ENCODE results near the gene TMEM169.

TMEM169 gene

DNA sequence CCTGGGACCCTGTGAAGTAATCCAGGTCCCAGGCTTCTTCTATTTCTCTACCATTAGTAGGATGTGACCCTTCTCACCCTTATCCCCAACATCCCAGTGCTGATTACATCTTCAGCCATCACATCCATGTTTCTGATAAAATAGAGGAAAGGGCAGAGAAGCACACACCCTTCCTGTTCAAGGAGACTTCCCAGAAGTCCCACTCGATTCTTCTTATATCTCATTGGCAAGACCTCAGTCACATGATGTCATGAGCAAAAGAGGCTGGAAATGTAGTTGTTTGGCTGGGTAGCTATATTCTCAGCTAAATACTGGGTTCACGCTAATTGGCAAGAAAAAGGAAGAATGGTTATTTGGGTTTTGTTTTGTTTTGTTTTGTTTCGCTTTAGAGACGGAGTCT, 19.4 kb downstream of the TMEM169 start:
- FAIRE-seq (no peak), DNase-seq (ENCODE audit: insufficient read length, low spot score) (no peak)

DNA sequence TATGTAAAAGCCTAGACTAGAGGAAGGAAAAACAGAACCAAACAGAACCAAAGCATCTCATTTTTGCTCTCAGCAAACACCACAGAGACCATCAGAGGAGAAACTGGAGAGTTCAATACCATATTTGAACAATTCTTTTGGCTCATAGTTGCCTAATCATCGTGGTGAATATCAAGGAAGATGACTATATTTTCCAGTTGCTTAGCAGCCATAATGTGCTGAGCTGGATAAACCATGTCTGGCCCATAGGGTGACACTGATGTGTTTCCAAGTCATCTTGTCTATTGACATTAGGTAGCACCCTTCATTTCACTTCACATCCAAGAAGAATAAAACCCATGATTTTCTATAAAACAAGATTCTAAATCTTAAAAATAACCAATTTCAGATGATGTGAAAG, 21.5 kb downstream of the TMEM169 start:
- FAIRE-seq (no peak), DNase-seq (ENCODE audit: insufficient read length, low spot score) (no peak)

DNA sequence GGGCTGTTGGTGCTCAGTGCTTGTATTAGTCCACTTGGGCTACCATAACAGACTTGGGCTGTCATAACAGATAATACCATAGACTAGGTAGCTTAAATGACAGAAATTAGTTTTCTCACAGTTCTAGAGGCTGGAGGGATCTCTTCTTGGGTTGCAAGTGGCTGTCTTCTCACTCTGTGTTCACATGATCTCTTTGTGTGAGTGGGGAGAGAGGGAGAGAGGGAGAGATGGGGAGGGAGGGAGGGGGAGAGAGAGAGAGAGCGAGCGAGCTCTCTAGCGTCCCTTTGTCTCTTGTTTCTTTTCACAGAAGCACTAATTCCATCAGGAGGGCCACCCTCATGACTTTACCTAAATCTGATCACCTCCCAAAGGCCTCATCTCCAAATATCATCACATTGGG, 23.0 kb downstream of the TMEM169 start:
- no peak for DNase-seq (ENCODE audit: insufficient read length, low spot score)

DNA sequence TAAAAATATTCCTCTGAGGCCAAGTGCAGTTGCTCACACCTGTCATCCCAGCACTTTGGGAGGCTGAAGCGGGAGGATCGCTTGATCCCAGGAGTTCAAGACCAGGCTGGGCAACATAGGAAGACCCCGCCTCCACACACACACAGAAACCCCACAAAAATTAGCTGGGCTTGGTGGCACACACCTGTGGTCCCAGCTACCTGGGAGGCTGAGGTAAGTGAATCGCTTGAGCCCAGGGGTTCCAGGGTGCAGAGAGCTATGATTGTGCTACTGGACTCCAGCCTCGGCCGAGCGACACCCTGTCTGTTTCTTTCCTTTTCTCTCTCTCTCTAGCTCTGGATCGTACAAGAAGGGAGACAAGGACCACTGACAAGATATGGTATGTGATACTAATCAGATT, 25.6 kb downstream of the TMEM169 start:
- DNase-seq (ENCODE audit: insufficient read length, low spot score) (no peak), FAIRE-seq (no peak)

More for the DNA sequence above, 23.0 kb downstream of the TMEM169 start:
- no peak for FAIRE-seq

DNA sequence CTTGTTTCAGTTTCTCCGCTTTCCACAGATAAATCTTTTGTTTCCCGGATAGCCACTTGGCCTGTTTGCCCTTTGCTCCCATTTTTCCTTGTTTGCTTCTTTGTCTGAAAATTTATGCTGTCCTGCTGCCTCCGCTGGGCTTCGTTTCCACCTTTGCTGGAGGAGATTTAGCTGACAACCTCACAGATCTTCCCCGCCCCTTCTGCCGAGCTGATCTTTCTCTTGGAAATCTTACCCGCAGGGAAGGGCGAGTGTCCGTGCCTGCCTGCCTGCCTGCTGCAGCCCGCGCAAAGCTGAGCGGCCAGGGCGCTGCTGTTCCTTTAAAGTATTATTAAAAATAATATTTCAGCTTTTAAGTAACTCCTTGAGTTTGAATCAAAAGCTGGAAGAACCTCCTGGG, 26.0 kb downstream of the TMEM169 start:
- DNase-seq (ENCODE audit: insufficient read length, low spot score) = no peak
- FAIRE-seq = no peak

DNA sequence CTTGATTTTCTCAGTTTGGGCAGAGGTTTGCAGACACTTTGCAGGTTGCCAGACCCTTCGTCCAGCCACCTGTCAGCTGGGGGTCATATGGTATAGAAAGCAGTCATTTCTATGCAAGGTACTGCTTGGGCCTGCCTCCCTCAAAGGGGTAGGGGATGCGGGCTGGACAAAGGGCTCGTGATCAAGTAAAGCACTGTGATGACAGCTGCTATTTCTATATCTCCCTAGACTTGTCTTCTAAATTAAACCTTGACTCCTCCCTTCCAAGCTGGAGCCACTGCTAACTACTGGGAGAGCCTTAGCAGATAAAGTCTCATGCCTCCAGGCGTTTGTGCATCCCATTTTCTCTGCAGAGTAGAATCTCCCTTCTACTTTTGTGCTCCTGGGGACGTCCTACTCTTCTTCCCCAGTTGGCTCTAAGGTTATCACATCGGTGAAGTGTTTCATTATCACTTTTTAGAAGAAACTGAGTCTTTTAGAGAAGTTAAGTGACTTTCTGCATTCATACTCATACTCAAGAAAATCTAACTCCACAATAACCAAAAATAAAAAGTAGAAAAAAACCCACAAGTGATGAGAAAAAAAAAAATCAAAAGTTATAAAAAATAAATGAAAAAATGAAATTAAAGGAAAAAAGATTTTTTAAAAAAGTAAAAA, 26.7 kb downstream of the TMEM169 start:
- FAIRE-seq (no peak), DNase-seq (ENCODE audit: insufficient read length, low spot score) (no peak)

DNA sequence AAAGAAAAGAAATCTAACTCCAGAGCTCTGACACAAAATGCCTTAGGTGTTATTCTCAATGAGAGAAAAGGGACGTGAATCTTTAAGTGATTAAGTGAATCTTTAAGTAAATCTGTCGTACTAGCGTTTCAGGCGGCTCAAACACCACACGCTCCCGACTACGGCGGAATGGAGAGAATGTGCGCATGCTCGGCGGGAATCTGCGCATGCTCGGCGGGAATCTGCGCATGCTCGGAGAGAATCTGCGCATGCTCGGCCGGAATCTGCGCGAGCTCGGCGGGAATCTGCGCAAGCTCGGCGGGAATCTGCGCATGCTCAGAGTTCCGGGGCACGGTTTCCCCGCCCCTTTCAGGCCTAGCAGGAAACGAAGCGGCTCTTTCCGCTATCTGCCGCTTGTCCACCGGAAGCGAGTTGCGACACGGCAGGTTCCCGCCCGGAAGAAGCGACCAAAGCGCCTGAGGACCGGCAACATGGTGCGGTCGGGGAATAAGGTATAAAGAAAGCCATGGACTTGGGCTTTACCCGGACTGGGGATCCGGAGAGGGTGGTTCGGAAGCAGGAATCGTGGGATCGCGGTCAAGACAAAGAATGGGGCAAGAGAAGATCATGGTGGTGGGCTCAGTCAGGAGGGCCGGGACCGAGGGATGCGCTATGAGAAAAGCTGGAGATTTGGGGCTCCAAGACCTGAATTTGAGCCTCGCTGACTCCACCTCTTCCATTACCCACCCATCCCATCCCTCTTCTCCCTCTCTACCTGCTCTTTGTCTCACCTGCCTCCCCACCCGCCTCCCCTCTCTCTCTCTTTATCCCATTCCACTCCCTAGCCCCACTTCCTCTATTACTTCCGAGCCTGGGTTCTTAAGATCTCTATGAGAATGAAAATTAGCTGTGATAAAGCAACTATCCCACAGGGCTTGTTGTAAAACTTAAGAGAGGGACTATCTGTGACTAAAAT, 27.5 kb downstream of the TMEM169 start, which contains the start of gene XRCC5:
Gene XRCC5, plus strand, starts transcription at position 382 of the 955 bp plus-strand sequence. Its CDS starts 89 bp downstream, at position 471.
- FAIRE-seq = peak; percentile 88
- peak; percentile 90 for DNase-seq (ENCODE audit: insufficient read length, low spot score)

DNA sequence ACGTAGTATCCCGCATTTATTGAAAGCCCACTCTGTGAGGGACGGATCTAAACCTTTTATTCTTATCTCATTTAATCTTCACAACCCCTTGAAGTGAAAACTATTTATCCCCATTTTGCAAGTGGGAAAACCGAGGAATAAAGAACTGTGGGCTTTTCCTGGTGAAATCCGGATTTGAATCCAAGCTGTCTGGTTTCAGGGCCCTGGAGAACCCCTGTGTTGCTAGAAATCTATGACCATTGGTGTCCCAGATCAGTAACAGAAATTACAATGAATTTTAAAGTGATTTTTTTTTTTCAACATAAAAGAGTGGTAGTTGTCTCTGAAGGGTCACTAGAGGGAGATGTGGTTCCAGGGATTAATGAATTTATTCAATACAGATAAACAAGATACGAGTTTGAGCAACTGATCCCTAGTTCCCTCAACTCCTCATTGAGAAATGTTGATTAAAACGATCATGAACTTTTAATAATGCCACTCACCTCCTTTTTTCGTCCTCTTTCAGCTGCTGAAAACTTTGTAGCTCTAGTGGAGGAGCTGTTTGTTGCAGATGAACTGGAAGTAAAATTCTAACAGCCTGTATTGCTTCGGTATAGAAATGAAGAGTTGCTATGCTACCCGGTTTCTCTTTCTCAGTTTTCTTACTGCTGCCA, 28.4 kb downstream of the TMEM169 start:
- DNase-seq (ENCODE audit: insufficient read length, low spot score) (peak; percentile 17), FAIRE-seq (no peak)

DNA sequence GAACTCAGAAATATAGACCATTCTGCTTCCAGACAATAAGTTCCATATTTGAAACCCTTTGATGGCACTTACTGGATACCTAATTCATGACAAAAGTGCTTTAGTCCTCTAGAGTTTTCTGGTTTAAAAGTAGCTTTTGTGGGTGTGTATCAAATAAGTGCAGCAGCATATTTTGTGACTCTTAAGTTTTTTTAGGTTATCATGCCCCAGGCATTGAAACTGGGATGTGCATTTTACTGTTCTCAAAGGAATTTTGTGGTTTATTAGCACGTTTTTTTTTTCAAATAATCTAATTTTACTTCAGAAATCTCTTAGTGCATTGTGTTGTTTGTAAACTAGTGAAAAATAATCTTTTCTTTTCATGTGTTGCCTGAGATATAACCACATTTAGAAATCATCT, 28.9 kb downstream of the TMEM169 start:
- no peak for FAIRE-seq
- DNase-seq (ENCODE audit: insufficient read length, low spot score) = no peak

DNA sequence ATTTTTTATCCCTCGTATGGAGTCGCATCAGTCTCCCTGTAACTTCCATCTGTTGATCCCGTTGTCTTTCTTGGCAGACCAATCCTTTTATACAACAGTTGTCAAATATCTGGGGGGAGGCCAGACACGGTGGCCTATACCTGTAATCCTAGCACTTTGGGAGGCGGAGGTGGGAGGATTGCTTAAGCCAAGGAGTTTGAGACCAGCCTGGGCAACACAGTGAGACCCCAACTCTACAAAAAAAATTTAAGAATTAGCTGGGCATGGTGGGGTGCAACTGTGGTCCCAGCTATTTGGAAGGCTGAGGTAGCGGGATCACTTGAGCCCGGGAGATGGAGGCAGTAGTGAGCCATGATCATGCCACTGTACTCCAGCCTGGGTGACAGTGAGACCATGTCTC, 29.4 kb downstream of the TMEM169 start:
- FAIRE-seq (no peak), DNase-seq (ENCODE audit: insufficient read length, low spot score) (no peak)

DNA sequence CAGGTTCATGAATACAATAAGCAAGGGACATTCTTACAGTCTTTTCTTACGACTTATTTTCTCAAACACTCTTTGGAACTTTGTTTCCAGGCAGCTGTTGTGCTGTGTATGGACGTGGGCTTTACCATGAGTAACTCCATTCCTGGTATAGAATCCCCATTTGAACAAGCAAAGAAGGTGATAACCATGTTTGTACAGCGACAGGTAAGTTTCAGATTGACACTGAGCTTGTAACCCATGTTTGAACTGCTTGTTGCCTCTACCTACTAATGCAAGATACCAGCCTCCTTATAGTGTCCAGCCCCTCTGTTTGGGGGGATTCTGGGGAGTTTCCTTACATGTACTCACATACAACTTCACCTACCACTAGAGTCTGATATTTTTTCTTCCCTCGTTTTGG, 31.2 kb downstream of the TMEM169 start:
- no peak for FAIRE-seq
- no peak for DNase-seq (ENCODE audit: insufficient read length, low spot score)

DNA sequence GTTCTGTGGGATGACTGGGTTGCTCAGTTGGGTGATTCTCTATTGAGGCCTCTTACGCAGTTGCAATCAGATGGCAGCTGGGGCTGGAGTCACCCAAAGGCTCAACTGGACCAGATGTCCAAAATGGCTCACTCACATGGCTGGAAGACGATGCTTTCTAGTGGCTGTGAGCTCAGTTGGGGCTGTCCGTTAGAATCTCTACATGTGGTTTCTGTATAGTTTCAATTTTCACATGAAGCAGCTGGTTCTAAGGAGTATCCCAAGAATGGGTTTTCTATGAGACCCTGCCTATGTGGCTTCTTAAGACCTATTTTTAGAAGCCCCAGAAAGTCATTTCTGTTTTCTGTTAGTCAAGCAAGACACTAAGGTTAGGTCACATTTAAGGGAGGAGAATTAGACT, 31.9 kb downstream of the TMEM169 start:
- DNase-seq (ENCODE audit: insufficient read length, low spot score) = no peak
- FAIRE-seq = no peak

DNA sequence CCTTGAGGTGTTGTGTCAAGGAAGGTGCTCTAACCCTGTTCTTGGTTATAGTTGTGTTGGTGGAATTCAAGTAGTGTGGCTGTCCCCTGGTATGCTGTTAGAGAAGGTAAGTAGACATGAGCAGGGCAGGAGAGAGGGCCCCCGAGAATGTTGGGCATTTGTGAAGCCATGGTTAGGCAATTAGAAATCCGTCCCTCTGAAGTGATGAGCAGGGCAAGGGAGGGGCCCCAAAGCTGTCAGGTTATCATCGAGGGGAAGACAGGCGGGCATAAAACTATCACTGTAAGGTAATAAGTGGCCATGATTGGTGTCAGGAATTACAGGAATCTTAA, 32.6 kb downstream of the TMEM169 start:
- no peak for FAIRE-seq

DNA sequence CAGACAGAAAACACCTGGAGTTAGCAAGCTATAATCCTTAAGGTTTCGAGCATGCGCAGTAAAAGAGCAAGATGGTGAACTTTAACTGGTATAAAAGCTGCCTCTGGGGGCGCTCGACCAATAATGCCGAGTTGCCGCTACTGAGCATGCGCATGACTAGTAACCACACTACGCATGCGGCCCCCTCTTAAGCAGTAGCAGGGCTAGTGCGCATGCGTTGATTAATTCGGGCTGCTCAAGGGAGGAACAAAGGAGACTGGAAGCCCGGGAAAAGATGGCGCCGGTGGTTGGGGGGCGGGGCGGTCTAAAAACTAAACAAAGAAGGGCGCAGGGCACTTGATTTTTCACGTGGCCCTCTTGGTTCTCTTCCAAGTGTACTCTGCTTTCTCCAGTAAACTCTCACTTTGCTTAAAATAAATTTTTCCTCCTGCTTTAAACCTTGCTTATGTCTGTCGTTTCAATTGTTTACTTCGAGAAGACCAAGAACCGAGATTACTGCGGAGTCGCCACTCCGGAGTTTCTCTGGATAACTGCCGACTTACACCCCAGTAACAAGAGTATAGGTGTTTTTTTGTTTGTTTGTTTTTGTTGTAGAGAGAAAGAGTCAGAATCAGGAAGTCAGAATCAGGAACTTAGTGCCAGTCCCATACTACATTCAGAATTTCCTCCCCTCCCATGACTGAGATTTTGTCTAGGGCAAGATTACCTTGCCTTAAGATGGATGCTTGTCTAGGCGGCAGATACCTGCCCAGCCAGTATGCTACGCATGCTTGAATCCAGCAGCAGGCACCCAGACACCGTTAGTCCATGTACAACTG, 33.2 kb downstream of the TMEM169 start:
- DNase-seq (ENCODE audit: insufficient read length, low spot score) = peak; percentile 98
- peak; percentile 88 for FAIRE-seq

More for the DNA sequence above, 32.6 kb downstream of the TMEM169 start:
- no peak for DNase-seq (ENCODE audit: insufficient read length, low spot score)

DNA sequence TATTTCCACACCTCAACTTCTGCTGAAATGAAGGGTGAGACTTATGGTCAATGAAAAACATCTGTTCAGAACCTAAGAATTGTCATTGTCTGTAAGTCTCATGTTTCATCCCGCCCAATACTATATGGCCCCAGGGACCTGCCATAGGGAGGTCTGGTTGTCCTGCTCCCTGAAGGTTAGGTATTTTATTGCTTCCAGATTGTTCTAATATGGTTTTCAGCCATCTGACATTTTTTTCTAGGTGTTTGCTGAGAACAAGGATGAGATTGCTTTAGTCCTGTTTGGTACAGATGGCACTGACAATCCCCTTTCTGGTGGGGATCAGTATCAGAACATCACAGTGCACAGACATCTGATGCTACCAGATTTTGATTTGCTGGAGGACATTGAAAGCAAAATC, 34.7 kb downstream of the TMEM169 start:
- DNase-seq (ENCODE audit: insufficient read length, low spot score) (no peak), FAIRE-seq (no peak)

DNA sequence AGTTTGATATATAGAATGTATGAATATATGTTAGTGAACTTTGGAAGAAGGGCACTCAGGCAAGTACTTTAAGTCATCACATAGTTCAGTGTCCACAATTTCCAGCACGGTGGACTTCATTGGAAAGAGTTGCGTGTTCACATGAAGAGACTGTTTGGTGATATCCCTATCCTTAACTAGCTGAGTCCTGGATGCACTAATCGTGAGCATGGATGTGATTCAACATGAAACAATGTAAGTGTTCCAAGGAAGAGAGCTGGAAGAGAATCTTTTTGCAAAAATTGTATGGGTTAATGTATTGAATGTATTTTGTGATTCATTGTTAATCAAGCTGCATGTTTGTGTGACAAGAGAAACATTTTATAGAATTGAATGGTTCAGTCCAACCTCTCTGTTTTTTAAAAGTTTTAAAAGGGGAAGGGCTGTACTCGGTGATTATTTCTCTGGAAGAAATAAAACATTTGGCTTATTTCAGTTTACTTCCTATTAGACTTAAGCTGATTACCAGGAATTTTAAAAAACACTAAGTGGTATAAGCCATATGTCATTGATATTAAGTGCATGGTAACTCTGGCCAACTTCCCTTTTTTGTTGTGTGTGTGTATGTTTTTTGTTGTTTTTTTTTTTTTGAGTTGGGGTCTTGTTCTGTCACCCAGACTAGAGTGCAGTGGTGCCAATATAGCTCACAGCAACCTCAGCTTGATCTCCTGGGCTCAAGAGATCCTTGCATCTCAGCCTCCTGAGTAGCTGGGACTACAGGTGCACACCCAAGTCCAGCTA, 36.0 kb downstream of the TMEM169 start:
- FAIRE-seq = no peak
- no peak for DNase-seq (ENCODE audit: insufficient read length, low spot score)

DNA sequence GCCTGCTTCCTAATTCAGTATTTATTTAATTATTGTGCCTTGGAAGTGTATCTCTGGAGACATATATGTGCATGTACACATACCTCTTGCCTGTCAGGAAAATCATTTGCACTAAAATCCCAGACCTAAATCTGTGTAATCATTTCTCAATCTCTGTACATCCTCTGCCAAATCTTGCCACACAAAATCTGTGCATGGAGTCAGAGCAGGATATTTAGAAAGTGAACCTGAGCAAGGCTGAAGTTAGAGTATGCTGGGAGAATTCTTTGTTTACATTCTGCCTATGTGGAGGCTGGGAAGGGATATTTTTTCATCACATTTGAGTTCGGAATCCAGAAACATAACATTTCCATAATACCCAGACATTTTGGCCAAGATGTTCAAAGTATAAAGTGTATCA, 36.8 kb downstream of the TMEM169 start:
- DNase-seq (ENCODE audit: insufficient read length, low spot score) (no peak), FAIRE-seq (no peak)

DNA sequence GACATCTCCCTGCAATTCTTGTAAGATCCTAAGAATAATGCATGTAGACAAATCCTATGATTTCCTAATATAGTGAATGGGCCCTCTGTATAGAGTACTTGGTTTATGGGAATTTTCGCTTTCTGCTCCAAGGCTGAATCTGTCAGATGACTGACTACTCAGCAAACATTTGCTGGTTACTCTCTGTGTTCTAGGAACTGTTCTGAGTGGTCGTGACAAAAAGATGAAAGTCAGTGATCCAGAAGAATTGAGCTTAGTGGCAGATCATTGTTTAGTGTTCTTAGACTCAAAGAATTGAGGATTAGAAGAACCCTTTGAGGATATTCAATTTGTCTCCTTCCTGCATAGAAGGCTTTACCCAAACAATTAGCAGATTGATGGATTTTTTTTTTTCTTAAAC, 37.4 kb downstream of the TMEM169 start:
- no peak for FAIRE-seq
- DNase-seq (ENCODE audit: insufficient read length, low spot score) = no peak

DNA sequence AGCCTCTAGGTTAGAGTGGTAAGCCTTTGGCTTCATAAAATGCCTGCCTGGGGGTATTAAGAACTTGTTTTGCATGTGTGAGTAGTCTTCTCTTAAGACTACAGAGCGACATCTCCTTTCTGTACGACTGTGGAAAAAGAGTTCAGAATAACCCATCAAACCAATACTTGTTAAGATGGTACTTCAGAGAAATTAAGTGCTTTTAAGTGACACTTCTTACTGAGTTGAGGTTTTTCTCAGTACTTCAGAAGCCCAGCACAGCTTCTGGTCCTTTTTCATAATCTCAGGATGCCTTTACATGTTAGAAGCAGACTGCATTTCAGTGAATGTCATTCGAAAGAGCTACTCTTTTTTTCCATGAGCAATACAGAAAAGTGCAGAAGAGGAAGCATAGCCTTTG, 38.3 kb downstream of the TMEM169 start:
- FAIRE-seq (no peak), DNase-seq (ENCODE audit: insufficient read length, low spot score) (no peak)

DNA sequence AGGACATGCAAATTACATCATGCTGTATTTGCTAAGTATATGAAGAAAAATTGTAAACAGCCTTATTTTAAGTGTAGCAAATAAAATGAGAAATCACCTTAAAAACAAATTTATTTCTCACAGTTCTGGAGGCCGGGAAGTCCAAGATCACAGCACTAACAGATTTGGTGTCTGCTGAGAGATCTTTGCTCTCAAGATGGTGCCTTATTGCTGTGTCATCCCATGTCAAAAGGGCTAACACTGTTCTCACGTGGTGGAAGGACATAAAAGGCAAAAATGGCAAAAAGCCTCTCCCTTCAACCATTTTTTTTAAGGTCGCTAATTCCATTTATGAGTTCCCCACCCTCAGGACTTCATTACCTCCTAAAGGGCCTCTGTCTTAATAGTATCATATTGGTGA, 39.5 kb downstream of the TMEM169 start:
- FAIRE-seq = no peak

More for the DNA sequence above, 39.5 kb downstream of the TMEM169 start:
- no peak for DNase-seq (ENCODE audit: insufficient read length, low spot score)

All from HTR-8/SVneo (cell line).